Measurements from ENCODE around the gene MED13L.

GRCh38 chr12:116213014-116213413 lies 64.5 kb downstream of the MED13L start:
- TF ChIP-seq YY1 (IDR thresholded peaks at IDR 0.05; ENCODE audit: insufficient read depth, insufficient read length) (no peak), ZNF274 (IDR thresholded peaks at IDR 0.05; ENCODE audit: low read depth, low read length) (no peak)

All from NT2/D1 (cell line).